DOHH2 (cell line): ENCODE data around the gene CGB8.
"Not testable (repeated sequence)": the region's sequence is repeated elsewhere in the genome, so short reads cannot be mapped to it uniquely, and the experiment has no call there.

ENCODE experiments used
- CTCF ChIP-seq: fragments of 200-600 bp; sonication (generic); IDR thresholded peaks from one replicate; pipeline ENCODE4 v1.5.1; 2014; ENCODE audit warnings: antibody characterized with exemption, mild to moderate bottlenecking, low read depth, low read length; ENCODE audit not compliant: poor library complexity, severe bottlenecking
- EZH2phosphoT487 ChIP-seq: fragments of 200-600 bp; sonication (generic); IDR thresholded peaks from 2 replicates; pipeline ENCODE4 v1.6.1; 2017; ENCODE audit warnings: borderline replicate concordance, mild to moderate bottlenecking, antibody characterized with exemption, low read length, moderate library complexity, mixed read lengths

GRCh38 chr19:49036815-49037214 lies 12.1 kb downstream of the CGB8 start, which contains the start of gene CGB1:
- TF ChIP-seq CTCF: peak; percentile 75
- not testable (repeated sequence) for TF ChIP-seq EZH2phosphoT487
